K562 (cell line): ENCODE measurements around the gene NDUFB3. TPM values are rescaled to one million over a fixed set of nuclear protein-coding genes. Genes with fewer than 3 reads are reported as not detected.
A peak's percentile ranks its signal among the peaks of the same experiment; 100 is the strongest.

Source experiments
- CHD1 ChIP-seq: fragments of 200-600 bp; sonication (generic); IDR thresholded peaks from one replicate; pipeline ENCODE4 v1.6.1; 2012; ENCODE audit warnings: mild to moderate bottlenecking, moderate library complexity, low read length, inconsistent platforms
- DMBX1 ChIP-seq: fragments of 250-450 bp; sonication (Bioruptor Pico); IDR thresholded peaks from 2 replicates; pipeline ENCODE4 v1.8.0; 2022; ENCODE audit warnings: inconsistent platforms, mild to moderate bottlenecking, moderate library complexity, borderline replicate concordance
- FOXJ2 ChIP-seq: fragments of 200-800 bp; sonication (Bioruptor generic); IDR thresholded peaks from 2 replicates; pipeline ENCODE4 v1.6.1; 2016; ENCODE audit warnings: missing genetic modification characterization, missing compliant biosample characterization
- HDAC1 ChIP-seq, 2 experiments: fragments of 450-650 bp; IDR thresholded peaks; 2 replicates each; pipeline ENCODE4 v1.6.1; 2016 to 2017; ENCODE audit warnings: inconsistent platforms in 1 of 2, mild to moderate bottlenecking in 1 of 2, moderate library complexity in 1 of 2
- HMGN3 ChIP-seq: IDR thresholded peaks from 2 replicates; pipeline ENCODE4 v1.6.1; 2011; ENCODE audit warnings: borderline replicate concordance, low read depth, mild to moderate bottlenecking, mixed read lengths, low read length; ENCODE audit not compliant: insufficient read length; ENCODE audit errors: extremely low read depth
- ILK ChIP-seq: fragments of 450-650 bp; IDR thresholded peaks from 2 replicates; pipeline ENCODE4 v1.6.1; 2016; ENCODE audit warnings: missing genetic modification characterization, low read depth, mild to moderate bottlenecking, missing compliant biosample characterization, moderate library complexity, borderline replicate concordance
- JUND ChIP-seq, 2 experiments: IDR thresholded peaks; 2 replicates in 1 of 2; 3 replicates in 1 of 2; pipeline ENCODE4 v1.6.1; 2011; ENCODE audit warnings: borderline replicate concordance in 2 of 2, low read depth in 2 of 2, low read length in 2 of 2, improper control_type of control experiment in 1 of 2, missing biosample characterization in 1 of 2, missing genetic modification characterization in 1 of 2, missing genetic modification reagents in 1 of 2
- MCM2 ChIP-seq: fragments of 450-650 bp; IDR thresholded peaks from 2 replicates; pipeline ENCODE4 v1.6.1; 2017; ENCODE audit warnings: low read depth, mild to moderate bottlenecking
- NCOA2 ChIP-seq, 2 experiments: fragments of 450-650 bp; IDR thresholded peaks; 2 replicates each; pipeline ENCODE4 v1.6.1; 2018; ENCODE audit warnings: mild to moderate bottlenecking in 2 of 2, moderate library complexity in 1 of 2; ENCODE audit not compliant: partially characterized antibody in 2 of 2
- PCBP1 ChIP-seq: fragments of 200-400 bp; formaldehyde crosslinking; IDR thresholded peaks from 2 replicates; pipeline ENCODE4 v1.6.1; 2018; ENCODE audit warnings: mild to moderate bottlenecking, low read depth, low read length; ENCODE audit not compliant: poor library complexity, severe bottlenecking
- POLR3A ChIP-seq: IDR thresholded peaks from 2 replicates; pipeline ENCODE4 v1.6.1; 2011; ENCODE audit warnings: borderline replicate concordance, mild to moderate bottlenecking, moderate library complexity; ENCODE audit not compliant: insufficient read length, insufficient read depth; ENCODE audit errors: extremely low read depth
- PPARD ChIP-seq: fragments of 250-450 bp; sonication (Bioruptor Pico); IDR thresholded peaks from 2 replicates; pipeline ENCODE4 v1.8.0; 2022; ENCODE audit warnings: inconsistent platforms, mild to moderate bottlenecking, moderate library complexity
- SPI1 ChIP-seq: IDR thresholded peaks from 2 replicates; pipeline ENCODE4 v1.6.1; 2011; ENCODE audit warnings: low read depth, low read length, control low read depth, borderline replicate concordance
- SRSF3 ChIP-seq: fragments of 200-400 bp; formaldehyde crosslinking; IDR thresholded peaks from 2 replicates; pipeline ENCODE4 v1.6.1; 2016; ENCODE audit warnings: mild to moderate bottlenecking, low read length, moderate library complexity; ENCODE audit not compliant: insufficient read depth
- STAT5A ChIP-seq: IDR thresholded peaks from 2 replicates; pipeline ENCODE4 v1.6.1; 2012; ENCODE audit warnings: low read length, inconsistent platforms, borderline replicate concordance
- ZNF121 ChIP-seq: sonication (generic); formaldehyde crosslinking; conservative IDR thresholded peaks from 2 replicates; pipeline ENCODE4 v1.8.0; 2022; ENCODE audit warnings: missing genetic modification reagents
- ZNF184 ChIP-seq: sonication (generic); formaldehyde crosslinking; IDR thresholded peaks from 2 replicates; pipeline ENCODE4 v1.5.0; 2020; ENCODE audit warnings: missing genetic modification reagents
- ZNF232 ChIP-seq: sonication (generic); formaldehyde crosslinking; IDR thresholded peaks from 2 replicates; pipeline ENCODE4 v1.8.0; 2022; ENCODE audit warnings: mild to moderate bottlenecking, missing genetic modification reagents
- polyA plus RNA-seq, 8 experiments: library from polyadenylated mRNA; depleted of rRNA in 4 of 8; stranded (reverse) in 5 of 8; unstranded in 3 of 8; fragments of >200 nt; fragmentation: Nextera tagmentation in 2 of 8; fragmentation: Illumina TruSeq in 1 of 8; extraction: Ambion mirVana in 2 of 8; extraction: Trizol in 1 of 8; gene quantifications; 2 replicates each; pipeline versions ENCODE4 v1.2.1 to v1.2.3, GENCODE V29; 2011 to 2014; ENCODE audit warnings: inconsistent platforms in 1 of 8, missing spikeins in 1 of 8
- total RNA-seq, 7 experiments: library from RNA; depleted of rRNA in 6 of 7; stranded (reverse); fragments of >200 nt in 6 of 7; fragmentation: Illumina TruSeq in 2 of 7; extraction: Trizol in 2 of 7; gene quantifications; 2 replicates each; pipeline versions ENCODE4 v1.2.1 to v1.2.3, GENCODE V29; 2011 to 2021; ENCODE audit warnings: low replicate concordance in 1 of 7
- TF ChIP-seq, protein P1 (sequence below), 2 experiments: IDR thresholded peaks; 2 replicates each; pipeline ENCODE4 v1.6.1; 2012; ENCODE audit warnings: improper control_type of control experiment in 2 of 2, low read depth in 2 of 2, low read length in 2 of 2, borderline replicate concordance in 1 of 2

The NDUFB3 gene
- total and polyA plus RNA-seq, 9 of the 15 experiments (the other 6 are each of a cell fraction or from before 2014, with no cell fraction given): 126 to 786 (median 156) TPM

DNA sequence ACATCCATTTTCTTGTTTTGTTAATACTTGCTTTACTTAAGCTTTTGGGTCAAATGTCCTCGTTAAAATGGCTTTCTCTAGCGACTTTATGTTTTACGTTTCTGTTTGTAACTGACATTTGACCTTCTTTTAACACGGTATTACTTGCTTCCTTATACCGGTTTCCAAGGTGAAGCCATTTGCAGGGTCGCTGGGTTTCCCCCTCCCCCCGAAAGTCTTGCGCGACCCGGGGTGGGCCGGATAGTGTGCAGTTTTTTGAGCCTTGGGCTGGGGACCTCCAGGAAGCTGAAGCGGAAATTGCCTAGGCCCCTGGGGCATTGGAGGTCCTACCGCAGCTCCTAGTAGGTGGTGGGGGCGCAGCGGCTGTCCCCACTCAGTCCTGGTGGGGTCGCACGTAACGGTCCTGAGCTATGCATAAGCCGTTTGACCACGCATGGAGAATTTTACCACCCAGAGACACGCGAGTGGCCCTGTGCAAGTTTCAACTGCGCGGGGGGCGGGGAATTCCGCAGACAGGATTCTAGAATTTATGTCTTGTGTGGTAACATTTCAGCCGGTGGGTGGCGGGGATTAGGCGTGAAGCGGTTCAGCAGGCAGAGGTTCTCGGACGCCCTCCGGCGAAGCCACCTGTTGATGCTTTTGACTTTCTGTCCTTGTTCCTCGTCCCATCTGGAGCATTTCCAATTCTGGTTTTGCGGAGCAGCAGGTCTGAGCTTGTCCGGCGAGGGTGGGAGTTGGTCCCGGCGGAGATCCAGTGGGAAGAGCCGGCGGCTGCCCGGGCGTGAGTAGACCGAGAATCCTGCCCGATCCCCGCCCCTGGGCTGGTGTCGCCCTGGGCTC lies 46.5 kb downstream of the NDUFB3 start (continued):
- TF ChIP-seq, protein P1, sequence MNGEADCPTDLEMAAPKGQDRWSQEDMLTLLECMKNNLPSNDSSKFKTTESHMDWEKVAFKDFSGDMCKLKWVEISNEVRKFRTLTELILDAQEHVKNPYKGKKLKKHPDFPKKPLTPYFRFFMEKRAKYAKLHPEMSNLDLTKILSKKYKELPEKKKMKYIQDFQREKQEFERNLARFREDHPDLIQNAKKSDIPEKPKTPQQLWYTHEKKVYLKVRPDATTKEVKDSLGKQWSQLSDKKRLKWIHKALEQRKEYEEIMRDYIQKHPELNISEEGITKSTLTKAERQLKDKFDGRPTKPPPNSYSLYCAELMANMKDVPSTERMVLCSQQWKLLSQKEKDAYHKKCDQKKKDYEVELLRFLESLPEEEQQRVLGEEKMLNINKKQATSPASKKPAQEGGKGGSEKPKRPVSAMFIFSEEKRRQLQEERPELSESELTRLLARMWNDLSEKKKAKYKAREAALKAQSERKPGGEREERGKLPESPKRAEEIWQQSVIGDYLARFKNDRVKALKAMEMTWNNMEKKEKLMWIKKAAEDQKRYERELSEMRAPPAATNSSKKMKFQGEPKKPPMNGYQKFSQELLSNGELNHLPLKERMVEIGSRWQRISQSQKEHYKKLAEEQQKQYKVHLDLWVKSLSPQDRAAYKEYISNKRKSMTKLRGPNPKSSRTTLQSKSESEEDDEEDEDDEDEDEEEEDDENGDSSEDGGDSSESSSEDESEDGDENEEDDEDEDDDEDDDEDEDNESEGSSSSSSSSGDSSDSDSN (IDR thresholded peaks at IDR 0.05; ENCODE audit: borderline replicate concordance in 1 of 2, low read depth in 2 of 2, low read length in 2 of 2): peak; percentile 70 to 71; a peak in 2 of 4 replicates
- TF ChIP-seq HMGN3: peak; percentile 52
- no peak for TF ChIP-seq MCM2
- TF ChIP-seq ILK: no peak
- TF ChIP-seq HDAC1 (IDR thresholded peaks at IDR 0.05): peak in 1 of 2 experiments; percentile 34; a peak in 1 of 4 replicates
- TF ChIP-seq ZNF184: no peak
- TF ChIP-seq ZNF232 (CRISPR knock-in tag): no peak
- no peak for TF ChIP-seq STAT5A
- no peak for TF ChIP-seq CHD1
- no peak for TF ChIP-seq DMBX1 (CRISPR knock-in tag)
- no peak for TF ChIP-seq POLR3A
- TF ChIP-seq FOXJ2 (tag): no peak
- no peak for TF ChIP-seq ZNF121 (CRISPR knock-in tag)
- TF ChIP-seq PPARD (CRISPR knock-in tag): no peak
- TF ChIP-seq NCOA2 (IDR thresholded peaks at IDR 0.05; ENCODE audit: partially characterized antibody in 2 of 2): peak in 1 of 2 experiments; percentile 6
- peak; percentile 39; the same call in 1 of the 2 replicates for TF ChIP-seq JUND (IDR thresholded peaks at IDR 0.05; ENCODE audit: borderline replicate concordance, low read depth, low read length)
- TF ChIP-seq JUND (tag; IDR thresholded peaks at IDR 0.05; ENCODE audit: borderline replicate concordance, low read depth, low read length): no peak
- TF ChIP-seq SPI1: no peak
- TF ChIP-seq PCBP1: no peak
- no peak for TF ChIP-seq SRSF3
